GM21390 (cell line): ENCODE results near the gene HRH3.

Source experiments
- ATAC-seq: cut with Tn5 transposase; IDR thresholded peaks from one replicate; pipeline ENCODE4 v1.9.1; 2021; ENCODE audit not compliant: unreplicated experiment

Gene HRH3

DNA sequence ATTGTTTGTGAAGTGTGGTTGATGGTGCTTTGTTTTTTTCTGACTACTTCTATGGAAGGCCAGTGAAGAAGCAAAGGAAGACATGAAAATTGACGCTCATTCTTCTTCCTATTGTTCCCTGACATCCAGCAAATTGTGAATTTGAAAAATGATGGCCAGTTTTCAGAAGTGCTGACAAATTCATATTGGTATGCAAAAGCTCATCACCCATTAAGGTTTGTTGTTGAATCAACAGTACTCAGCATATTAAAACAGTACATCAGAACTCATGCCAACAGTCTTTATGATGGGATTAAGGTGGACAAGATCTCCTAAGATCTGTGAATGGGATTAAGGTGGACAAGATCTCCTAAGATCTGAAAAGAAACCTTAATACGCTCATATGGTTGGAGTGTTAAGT is 38.3 kb downstream of the HRH3 start:
- ATAC-seq = no peak

DNA sequence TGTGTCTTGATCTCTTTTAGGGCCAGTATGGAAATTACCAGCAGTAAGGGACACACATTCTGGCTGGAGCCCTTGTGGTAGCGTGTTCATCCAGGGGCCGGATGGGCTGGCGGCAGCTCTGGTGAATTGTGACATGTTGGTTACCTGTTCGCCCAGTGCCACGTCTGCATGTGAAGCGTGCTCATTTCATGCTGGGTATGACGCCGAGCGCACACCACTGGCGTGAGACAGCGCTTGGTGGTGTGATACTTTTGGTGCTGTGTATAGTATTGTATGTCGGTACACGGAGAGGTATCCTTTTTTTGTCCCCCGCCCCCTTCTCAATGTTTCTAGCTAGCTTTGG is 40.9 kb downstream of the HRH3 start:
- no peak for ATAC-seq

DNA sequence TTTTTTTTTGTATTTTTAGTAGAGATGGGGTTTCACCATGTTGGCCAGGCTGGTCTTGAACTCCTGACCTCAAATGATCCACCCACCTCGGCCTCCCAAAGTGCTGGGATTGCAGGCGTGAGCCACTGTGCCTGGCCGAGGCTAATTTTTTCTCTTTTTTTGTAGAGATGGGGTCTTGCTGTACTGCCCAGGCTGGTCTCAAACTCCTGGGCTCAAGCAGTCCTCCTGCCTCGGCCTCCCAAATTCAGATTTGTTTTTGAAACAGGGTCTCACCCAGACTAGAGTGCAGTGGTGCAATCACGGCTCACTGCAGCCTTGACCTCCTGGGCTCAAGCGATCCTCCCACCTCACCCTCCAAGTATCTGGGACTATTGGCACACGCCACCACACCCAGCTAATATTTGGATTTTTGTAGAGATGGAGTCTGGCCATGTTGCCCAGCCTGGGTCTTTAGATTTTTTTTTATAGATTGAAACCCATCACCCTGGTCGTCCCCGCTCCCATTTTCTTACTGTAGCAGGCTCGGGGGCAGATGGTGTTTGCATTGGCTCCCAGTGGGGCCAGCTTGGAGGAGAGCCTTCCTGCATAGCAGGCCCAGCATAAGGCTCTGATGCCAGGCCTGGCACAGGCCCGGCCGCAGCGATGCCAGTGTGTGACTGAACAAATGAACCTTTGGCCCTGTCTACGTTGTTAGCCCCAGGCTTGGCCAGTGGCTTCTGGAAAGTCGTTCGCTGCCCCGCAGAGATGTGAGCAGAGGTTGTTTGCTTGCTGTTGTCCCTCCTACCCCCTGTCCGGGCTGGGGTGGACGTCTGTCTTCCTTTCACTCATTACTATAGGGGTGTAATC is 41.5 kb downstream of the HRH3 start:
- ATAC-seq = no peak

DNA sequence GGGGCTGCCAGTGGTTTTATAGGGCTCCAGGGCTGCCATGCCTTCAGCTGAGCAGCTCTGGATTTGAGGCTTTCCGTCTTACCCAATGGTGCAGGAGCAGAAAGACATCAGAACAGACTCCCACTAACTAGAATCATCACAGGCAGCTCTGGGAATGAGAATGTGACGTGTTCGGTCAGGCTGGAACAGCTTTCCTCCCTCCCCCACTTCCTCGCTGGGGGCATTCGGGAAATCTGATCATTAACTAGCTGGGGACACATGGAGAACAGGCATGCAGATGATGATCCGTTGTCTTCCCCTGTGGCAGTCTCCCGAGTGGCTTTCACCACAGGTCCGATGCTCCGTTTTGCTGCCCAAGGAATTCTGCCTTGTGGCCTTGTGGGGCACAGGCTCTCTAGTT is 42.8 kb downstream of the HRH3 start:
- no peak for ATAC-seq

DNA sequence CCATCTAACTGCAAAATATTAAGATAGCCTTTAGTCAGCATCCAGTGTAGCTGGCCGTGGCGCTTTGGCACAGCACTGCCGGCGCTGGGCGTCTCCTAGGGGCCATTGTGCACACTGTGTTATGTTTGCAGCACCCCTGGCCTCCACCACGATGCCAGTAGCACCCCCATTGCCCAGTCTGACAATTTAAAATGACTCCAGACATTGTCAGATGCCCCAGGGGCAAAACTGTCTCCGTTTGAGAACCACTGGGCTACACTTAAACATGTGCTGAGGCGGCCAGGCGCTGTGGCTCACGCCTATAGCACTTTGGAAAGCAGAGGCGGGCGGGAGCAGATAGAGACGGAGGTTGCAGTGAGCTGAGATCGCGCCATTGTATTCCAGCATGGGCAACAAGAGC is 43.2 kb downstream of the HRH3 start:
- ATAC-seq = no peak

DNA sequence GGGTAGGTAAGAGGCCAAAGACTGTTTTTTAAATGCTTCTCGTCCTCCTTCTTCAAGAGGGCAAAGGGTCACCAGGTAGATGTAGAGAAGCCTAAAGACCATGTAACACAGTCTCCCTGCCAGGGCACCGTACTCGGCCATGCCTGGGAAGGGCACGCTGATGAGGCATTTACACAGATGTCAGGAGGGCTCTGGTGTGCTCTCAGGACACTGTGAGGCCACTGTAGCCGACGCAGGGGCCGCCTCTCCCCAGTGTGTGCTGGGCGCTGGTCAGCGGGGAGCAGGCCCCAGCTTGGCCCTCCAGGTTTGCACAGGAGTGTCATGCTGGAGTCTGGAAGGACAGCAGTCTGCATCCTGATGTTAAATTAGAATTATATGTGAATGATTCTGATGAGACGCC is 44.4 kb downstream of the HRH3 start:
- no peak for ATAC-seq

DNA sequence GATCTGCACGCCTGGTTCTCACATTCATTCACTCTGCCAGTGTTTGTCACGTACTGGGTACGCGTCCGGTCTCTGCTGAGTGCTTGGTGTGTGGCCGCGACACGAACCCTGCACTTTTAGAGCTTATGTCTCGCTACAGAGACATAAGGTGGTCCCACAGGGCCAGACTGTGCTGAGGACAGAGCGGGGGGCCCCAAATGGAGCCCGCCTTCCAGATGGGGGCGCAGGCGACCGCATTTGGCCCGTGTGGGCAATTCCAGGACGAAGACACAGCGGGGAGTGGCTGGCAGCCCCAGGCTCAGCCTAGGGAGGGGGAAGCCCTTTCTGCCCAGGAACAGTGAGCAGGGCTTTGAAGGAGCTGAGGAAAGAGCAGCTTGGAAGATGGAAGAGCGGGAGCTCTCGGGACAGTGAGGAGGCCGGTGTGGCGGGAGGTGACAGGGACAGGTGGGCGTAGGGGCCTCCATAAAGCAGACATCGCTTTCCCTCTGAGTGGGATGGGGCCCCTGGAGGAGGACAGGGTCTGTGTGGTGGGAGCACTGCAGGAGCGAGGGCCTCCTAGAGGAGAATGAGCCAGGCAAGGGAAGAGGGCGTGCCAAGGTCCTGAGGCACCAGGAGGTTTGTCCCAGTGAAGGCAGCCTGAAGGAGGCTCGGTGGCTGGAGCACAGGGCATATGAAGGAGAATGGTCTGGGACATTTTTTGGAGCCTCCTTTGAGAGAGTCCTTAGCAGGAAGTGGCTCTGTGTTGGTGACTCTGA is 45.0 kb downstream of the HRH3 start:
- ATAC-seq = no peak

DNA sequence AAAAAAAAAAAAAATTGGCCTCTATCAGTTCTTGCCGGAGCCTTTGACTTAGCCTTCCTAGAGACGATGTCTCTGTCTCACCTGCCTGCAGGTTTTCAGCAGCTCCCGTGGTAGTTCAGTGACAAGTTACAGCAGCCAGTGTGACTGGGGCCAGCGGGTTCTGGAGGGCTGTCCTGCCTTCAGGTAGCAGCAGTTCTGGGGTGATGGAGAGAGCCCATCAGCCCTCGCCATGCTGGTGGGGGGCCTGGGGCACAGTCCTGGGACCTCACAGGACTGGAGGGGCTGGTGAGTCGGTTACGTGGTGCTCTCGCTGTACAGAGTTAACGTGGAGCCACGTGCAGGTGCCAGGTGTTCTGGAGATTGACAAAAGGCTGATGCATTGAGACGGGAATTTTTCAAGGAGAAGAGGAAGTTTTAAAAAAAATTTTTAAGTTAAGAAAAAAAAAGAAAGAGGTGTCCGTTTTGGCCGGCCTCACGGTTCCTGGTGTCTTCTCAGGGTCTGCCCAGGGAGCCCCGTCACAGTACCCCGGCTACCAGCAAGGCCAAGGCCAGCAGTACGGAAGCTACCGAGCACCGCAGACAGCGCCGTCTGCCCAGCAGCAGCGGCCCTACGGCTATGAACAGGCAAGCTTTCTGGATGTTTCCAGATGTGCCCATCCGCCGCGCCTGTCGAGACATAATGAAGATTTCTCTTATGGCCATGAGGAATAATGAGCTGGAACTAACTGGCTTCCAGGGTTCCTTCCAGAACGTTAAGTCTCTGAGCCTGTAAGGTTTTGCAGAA is 45.9 kb downstream of the HRH3 start:
- ATAC-seq = no peak

DNA sequence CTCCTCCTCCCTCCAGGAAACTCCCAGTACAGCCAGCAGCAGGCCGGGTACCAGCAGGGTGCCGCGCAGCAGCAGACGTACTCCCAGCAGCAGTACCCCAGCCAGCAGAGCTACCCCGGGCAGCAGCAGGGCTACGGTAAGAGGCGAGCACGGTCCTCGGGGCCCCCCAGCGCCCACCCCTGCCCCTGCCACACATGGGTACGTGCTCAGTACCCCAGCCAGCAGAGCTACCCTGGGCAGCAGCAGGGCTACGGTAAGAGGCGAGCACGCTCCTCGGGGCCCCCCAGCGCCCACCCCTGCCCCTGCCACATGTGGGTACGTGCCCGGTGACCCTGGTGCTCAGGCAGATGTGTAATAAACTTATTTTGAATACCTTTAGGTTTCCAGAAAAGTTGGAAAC is 47.4 kb downstream of the HRH3 start:
- no peak for ATAC-seq

DNA sequence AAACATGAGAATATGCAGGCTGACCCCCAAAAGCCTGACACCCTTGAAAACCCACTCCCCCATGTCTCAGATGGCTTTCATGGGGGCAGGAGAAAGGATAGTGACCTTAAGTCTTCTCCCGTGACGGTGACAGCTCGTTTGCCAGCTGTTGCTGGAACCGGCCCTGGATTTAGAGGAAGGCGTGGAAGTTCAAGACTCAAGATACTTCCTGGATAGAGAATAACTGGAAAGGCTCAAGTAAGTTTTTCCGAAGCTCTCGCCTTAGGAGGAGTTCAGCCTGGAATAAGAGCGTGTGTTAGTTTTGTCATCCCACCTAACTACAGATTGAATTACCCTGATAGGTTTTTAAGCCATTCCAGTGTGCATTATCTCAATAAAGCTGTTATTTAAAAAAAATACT is 48.8 kb downstream of the HRH3 start:
- no peak for ATAC-seq

DNA sequence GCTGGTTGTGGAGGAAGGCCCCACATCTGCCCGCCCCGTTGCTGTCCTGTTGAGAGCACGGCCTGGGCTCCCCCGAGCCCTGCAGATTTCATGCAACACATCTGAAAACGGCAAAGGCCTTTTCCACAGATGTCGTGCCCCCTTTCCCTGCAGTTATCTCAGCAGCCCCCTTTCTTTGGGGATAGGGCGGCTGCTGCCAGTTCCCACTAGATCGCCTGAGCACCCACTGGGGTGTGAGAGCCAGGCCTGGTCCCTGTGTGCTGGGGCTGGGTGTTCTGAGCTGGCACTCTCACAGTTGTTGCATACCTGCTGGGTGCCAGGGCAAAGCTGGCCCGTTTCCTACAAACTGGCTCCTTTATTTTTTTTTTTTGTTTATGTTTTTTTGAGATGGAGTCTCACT is 49.5 kb downstream of the HRH3 start:
- ATAC-seq = no peak

DNA sequence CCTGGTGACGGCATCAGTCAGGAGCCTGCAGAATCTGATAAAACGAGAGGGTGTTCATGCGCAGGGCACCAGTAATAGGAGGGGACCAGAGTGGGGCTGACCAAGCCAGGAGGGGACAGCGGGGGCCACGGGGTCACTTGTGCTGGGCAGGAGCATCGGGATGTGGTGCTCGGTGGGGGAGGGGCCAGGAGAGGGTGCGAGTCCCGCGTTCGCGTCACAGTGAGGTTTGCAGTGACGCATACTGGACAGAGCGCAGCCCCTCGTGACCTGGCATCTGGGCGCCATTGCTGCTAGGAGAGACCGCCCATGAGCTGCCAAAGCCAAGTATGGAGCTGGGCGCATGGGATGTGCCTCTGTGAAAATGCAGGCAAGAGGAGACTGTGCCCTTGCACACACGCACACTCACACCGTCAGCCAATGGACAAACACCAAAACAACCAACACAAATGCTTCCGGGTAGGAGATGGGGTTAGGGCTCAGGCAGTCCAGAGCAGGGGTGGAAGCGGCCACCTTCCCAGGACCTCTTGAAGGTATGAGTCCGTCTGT is 51.1 kb downstream of the HRH3 start:
- ATAC-seq = no peak

DNA sequence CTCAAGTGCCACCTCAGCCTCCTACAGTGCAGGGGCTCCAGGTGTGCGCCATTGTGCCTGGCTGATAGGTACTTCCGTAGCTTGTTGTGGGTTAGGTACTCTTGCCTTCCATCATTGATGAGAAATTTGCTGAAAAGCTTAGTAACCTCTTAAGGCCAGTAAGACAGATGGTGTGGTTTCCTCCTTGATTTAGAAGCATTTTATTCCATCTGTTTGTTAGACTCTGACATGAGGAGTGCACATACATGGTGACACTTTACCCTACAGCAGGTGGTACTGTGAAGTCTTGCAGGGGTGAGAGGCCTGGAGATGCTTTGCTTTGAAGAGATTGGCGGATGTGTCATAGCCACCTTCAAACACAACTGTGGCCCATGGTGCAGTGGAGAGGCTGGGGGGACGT is 52.0 kb downstream of the HRH3 start:
- ATAC-seq = no peak

DNA sequence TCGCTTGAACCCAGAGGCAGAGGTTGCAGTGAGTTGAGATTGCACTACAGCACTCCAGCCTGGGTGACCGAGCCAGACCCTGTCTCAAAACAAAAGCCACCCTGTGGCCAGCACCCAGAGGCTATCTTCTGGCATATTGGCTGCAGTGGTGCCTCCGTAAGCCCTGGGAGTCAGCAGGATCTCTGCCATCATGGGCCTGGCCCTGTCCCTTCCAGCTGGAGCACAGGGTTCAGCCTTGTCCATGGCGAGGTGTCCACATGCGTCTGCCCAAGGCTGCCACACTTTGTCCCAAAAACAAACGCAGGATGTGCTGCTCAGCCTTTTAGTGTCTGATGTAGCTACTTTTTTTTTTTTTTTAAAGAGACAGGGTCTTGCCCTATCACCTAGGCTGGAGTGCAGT is 52.6 kb downstream of the HRH3 start:
- no peak for ATAC-seq

DNA sequence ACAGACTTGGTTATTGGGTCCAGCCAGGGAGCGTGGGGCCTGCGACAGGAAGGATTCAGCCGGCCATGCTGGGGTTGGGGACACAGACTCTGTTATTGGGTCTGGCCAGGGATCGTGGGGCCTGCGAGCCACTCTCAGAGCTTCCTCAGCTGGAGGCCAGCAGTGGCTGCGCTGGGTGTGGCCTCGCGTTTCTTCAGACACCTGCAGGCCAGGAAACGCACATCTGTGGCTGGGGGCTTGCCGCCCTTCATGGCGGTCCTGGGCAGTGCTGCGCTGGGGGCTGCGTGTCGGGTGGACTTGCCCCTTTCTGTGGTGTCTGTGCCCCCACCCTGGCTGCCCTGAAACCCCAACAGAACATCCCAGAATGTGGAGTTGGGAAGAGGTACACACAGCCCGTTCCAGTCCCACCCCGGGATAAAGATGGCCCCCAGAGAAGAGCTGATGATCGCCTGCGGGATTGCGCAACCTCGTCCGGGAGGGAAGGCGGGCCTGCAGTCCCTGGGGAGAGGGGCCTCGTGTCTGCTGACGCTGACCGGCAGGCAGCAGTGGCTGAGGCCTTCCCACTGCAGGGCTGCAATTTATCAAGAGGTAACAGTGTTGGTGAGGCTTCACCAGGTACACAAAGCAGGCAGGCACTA is 54.2 kb downstream of the HRH3 start:
- no peak for ATAC-seq
